Measurements from ENCODE around the gene CLSTN2.

GRCh38 chr3:140399871-140400270, 464.9 kb downstream of the CLSTN2 start:
- TF ChIP-seq EZH2 (IDR thresholded peaks at IDR 0.05; ENCODE audit: insufficient read depth, low read length) (no peak), CTCF (IDR thresholded peaks at IDR 0.05; ENCODE audit: insufficient read depth, low read depth, low read length) (no peak)
